Dendritic cell treated with granulocyte-macrophage colony-stimulating factor and Interleukin-4, amounts not matched to agents 40 ng/mL and 50 ng/mL, for 4 days (primary cell): ENCODE measurements around the gene PPIF.
"Not testable (repeated sequence)": the region's sequence is repeated elsewhere in the genome, so short reads cannot be mapped to it uniquely, and the experiment has no call there.

Source experiments
- H3K27ac Mint-ChIP-seq: one replicate; pipeline ENCODE4 v1.8.0; 2022; ENCODE audit warnings: mild to moderate bottlenecking, mixed read lengths
- H3K27me3 Mint-ChIP-seq: one replicate; pipeline ENCODE4 v1.8.0; 2022; ENCODE audit warnings: mild to moderate bottlenecking, mixed read lengths
- H3K36me3 Mint-ChIP-seq: one replicate; pipeline ENCODE4 v1.8.0; 2022; ENCODE audit warnings: low read depth, mixed read lengths
- H3K4me1 Mint-ChIP-seq: one replicate; pipeline ENCODE4 v1.8.0; 2022; ENCODE audit warnings: low read depth, mixed read lengths
- H3K4me3 Mint-ChIP-seq: one replicate; pipeline ENCODE4 v1.8.0; 2022; ENCODE audit warnings: mild to moderate bottlenecking, moderate library complexity, mixed read lengths
- H3K9me3 Mint-ChIP-seq: one replicate; pipeline ENCODE4 v1.8.0; 2022; ENCODE audit warnings: mixed read lengths
- intact Hi-C: fragments of 100-400 bp; cut with micrococcal nuclease; formaldehyde crosslinking; loops from one replicate; pipeline ENCODE4 v1.15.0; 2022

Gene PPIF

GRCh38 chr10:79331709-79332108 lies 15.6 kb upstream of the PPIF start:
- intact Hi-C loops = no loop called here
- Mint-ChIP-seq H3K4me3 (no peak overlapping the region), H3K27ac (peak overlapping the region; percentile 83), H3K4me1 (peaks cover 37% of the 10 kb centered on the region), H3K36me3 (no peaks in the 10 kb centered on the region), H3K27me3 (peaks cover 5% of the 10 kb centered on the region), H3K9me3 (no peaks in the 10 kb centered on the region)

DNA sequence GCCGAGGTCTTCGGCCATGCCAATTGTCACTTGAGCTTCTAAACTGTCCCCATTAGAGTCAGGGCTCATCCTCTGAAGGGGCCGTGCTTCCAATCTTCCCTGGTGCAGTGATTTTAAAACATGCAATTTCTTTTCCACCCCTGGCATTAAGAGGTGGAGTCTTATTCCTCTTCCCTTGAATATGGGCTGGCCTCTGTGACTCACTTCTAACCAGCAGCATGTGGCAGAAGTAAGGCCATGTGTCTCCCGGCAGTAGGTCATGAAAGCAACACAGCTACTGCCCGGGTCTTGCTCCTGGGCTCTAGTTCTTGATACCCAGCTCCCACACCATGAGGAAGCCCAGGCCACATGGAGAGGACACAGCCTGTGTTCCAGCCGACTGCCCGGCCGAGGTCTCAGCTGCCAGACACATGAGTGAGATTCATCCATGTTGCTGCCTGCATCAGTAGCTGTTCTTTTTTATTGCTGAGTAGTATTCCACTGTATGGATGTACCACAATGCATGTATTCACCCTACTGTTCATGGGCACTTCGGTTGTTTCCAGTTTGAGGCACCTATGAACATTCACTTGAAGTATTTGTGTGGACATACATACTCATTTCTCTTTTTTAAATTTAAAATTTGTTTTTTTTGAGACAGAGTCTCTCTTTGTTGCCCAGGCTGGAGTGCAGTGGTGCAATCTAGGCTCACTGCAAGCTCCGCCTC lies 14.5 kb upstream of the PPIF start:
- H3K27me3 Mint-ChIP-seq, H3K4me3 Mint-ChIP-seq, H3K36me3 Mint-ChIP-seq, intact Hi-C loops, H3K9me3 Mint-ChIP-seq: not testable (repeated sequence)
- peaks cover 45% of the 10 kb centered on the region for H3K4me1 Mint-ChIP-seq
- peak overlapping the region; percentile 83 for H3K27ac Mint-ChIP-seq

GRCh38 chr10:79333513-79333912 lies 13.8 kb upstream of the PPIF start:
- peak overlapping the region; percentile 78 for H3K27ac Mint-ChIP-seq
- intact Hi-C loops = no loop called here
- H3K4me1 Mint-ChIP-seq = peaks cover 47% of the 10 kb centered on the region
- no peaks in the 10 kb centered on the region for H3K36me3 Mint-ChIP-seq
- no peak overlapping the region for H3K4me3 Mint-ChIP-seq
- peaks cover 1% of the 10 kb centered on the region for H3K27me3 Mint-ChIP-seq
- no peaks in the 10 kb centered on the region for H3K9me3 Mint-ChIP-seq

DNA sequence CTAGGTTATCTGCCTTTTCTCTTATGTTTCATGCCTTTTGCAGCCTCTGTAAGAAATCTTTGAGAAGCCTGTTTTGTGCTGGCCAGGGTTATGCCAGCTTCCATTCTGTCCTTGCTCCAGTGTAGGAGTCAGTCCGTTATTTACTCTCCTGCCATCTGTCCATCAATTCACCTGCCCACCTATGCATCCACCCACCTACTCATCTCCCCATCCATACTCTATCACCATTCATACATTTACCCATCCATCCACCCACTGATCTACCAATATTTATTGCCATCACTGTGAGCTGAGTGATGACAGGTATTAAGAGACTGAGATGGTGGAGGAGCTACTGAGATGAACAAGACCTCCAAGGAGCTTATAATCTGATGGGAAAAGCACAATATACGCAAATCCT lies 12.7 kb upstream of the PPIF start:
- H3K27me3 Mint-ChIP-seq = peaks cover 3% of the 10 kb centered on the region
- peaks cover 43% of the 10 kb centered on the region for H3K4me1 Mint-ChIP-seq
- peak overlapping the region; percentile 78 for H3K27ac Mint-ChIP-seq
- H3K36me3 Mint-ChIP-seq = no peaks in the 10 kb centered on the region
- no peak overlapping the region for H3K4me3 Mint-ChIP-seq
- intact Hi-C loops = no loop called here
- H3K9me3 Mint-ChIP-seq = no peaks in the 10 kb centered on the region

- Mint-ChIP-seq H3K27ac (peak overlapping the region; percentile 78), H3K36me3 (no peaks in the 10 kb centered on the region), H3K4me3 (no peak overlapping the region), H3K4me1 (peaks cover 43% of the 10 kb centered on the region), H3K9me3 (no peaks in the 10 kb centered on the region), H3K27me3 (peaks cover 3% of the 10 kb centered on the region)
- intact Hi-C loops = no loop called here
These were observed 12.2 kb upstream of the PPIF start for GRCh38 chr10:79335094-79335469.

DNA sequence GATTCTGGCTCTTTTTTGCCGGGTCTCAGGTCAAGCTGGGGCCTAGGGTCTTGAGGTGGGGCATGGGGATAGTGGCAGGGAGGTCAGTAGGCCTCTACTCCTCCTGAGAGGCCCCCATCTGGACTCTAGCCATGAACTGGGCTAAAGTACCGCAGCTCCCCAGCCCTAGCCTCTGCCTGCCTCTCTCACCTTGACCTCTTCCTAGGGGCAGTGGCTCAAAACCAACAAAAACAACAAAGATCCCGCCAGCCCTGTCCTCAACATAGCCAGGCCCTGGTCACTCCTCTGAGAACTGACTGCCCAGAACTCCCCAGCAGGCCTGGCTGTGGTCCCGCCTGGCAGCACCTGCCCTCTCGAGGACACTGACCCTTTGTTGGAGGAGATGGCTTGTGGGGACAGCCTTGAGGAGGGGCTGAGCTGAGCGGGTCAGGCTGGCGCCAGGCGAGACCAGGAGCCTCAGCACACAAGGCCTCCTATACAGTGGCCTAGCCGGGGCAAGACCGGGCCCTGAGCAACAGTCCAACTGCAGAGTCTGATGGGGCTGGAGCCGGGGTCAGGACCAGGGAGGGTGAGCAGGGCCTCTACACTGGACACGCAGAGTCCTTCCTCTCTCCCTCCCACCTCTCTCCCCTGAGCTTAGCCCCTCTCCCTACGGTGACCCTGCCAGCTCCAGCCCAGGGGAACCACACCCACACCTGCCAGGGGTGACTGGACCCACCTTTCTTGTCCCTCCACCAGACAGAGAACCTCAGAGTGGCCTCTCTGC lies 11.6 kb upstream of the PPIF start:
- intact Hi-C loops = no loop called here
- Mint-ChIP-seq H3K9me3 (no peaks in the 10 kb centered on the region), H3K4me1 (peaks cover 43% of the 10 kb centered on the region), H3K27me3 (peaks cover 3% of the 10 kb centered on the region), H3K36me3 (no peaks in the 10 kb centered on the region), H3K4me3 (no peak overlapping the region), H3K27ac (peak overlapping the region; percentile 78)

DNA sequence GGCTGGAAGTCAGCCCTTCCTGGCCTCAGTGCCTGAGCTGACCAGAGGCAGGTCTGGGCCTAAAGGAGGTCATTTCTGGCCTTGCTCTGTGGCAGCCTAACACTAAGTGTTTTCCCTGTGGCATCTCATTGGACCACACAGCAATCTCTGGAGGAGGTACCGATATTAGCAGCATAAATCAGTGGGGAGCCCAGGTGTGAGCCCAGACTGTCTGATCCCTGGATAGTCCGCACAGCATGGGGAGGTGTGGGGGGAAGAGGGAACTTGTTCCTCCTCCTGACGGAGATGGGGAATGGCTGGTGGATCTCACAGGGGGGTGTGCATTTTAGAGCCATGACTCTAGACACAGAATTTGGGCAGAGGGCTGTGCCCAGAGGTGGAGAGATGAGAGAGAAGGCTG lies 11.0 kb upstream of the PPIF start:
- H3K36me3 Mint-ChIP-seq = no peaks in the 10 kb centered on the region
- no peaks in the 10 kb centered on the region for H3K9me3 Mint-ChIP-seq
- H3K27me3 Mint-ChIP-seq = peaks cover 3% of the 10 kb centered on the region
- intact Hi-C loops = no loop called here
- no peak overlapping the region for H3K4me3 Mint-ChIP-seq
- peak overlapping the region; percentile 78 for H3K27ac Mint-ChIP-seq
- peaks cover 38% of the 10 kb centered on the region for H3K4me1 Mint-ChIP-seq

DNA sequence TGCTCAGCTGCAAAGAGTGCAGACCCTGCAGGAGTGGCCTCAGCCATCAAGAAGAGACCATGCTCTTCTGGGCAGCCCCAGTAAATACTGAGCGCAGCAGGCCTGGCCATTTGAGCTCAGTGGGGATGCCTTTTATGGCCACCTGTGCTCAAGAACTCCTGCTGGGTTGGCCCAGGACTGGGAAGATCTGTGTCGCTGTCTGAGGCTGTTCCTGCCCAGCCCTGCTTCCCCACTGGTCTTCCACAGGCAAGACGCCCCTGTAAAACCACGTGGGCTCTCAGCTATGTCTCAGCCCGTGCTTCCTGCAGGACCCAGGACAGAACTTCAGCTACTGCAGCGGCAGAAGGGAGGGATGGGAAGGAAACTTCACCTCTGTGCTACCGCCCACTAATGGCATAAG lies 10.5 kb upstream of the PPIF start:
- Mint-ChIP-seq H3K4me1 (peaks cover 34% of the 10 kb centered on the region), H3K9me3 (no peaks in the 10 kb centered on the region), H3K27me3 (peaks cover 3% of the 10 kb centered on the region), H3K36me3 (no peaks in the 10 kb centered on the region), H3K4me3 (no peak overlapping the region), H3K27ac (peak overlapping the region; percentile 78)
- intact Hi-C loops = no loop called here

GRCh38 chr10:79337783-79338469 lies 9.3 kb upstream of the PPIF start:
- H3K4me1 Mint-ChIP-seq = peaks cover 33% of the 10 kb centered on the region
- intact Hi-C loops, H3K36me3 Mint-ChIP-seq, H3K27ac Mint-ChIP-seq, H3K9me3 Mint-ChIP-seq, H3K4me3 Mint-ChIP-seq, H3K27me3 Mint-ChIP-seq: not testable (repeated sequence)

DNA sequence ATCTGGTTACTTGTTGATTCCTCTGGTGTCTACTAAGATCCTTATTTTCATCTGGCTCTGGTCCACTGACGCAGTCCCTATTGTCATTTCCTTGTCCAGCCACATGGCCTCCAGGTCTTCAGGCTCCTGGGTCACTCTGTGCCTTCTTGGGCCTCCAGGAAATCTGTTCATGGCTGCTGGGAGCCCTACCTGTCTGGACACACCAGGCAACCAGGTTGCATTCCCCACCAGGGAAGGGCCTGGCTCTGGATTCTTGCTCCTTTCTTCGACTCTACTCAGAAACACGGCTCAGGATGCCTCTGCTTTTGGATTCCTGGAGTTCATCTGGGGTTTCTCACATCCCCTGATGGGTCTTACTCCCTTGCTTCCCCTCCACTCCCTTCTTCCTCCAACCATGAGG lies 8.0 kb upstream of the PPIF start:
- peaks cover 39% of the 10 kb centered on the region for H3K4me1 Mint-ChIP-seq

DNA sequence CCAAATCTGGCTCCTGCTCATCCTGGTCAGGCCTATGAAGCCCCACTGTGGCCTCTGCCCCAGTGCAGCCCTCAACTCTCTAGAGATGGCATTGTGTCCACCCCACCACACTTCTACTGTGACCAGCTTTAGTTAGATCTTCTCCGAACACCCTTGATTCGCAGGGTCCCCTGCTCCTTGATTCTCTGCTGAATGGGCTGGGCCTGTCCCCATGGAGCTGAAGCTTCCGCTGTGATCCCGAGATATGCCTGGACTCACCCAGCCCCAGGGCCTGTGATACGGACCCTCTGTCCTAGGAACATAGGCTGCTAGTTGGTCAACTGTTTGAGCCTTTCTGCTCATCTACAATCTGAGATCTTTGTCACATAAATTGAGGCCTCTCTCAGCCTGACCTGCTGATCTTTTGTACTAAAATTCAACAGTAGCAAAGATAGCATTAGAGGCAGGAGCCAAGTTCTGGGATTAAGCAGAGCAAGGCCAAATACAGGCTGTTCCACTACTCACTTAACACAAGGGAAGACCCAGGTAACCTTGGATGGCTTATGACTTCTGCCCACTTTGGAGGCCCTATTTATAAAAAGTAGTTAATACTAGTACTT lies 6.5 kb upstream of the PPIF start:
- Mint-ChIP-seq H3K9me3 (no peaks in the 10 kb centered on the region), H3K27me3 (peaks cover 5% of the 10 kb centered on the region), H3K36me3 (no peaks in the 10 kb centered on the region), H3K27ac (peak overlapping the region; percentile 11), H3K4me1 (peaks cover 49% of the 10 kb centered on the region), H3K4me3 (no peak overlapping the region)
- intact Hi-C loops = no loop called here

More for the DNA sequence above, 8.0 kb upstream of the PPIF start:
- H3K27me3 Mint-ChIP-seq = peaks cover 5% of the 10 kb centered on the region
- H3K36me3 Mint-ChIP-seq = no peaks in the 10 kb centered on the region
- H3K9me3 Mint-ChIP-seq = no peaks in the 10 kb centered on the region
- no peak overlapping the region for H3K4me3 Mint-ChIP-seq
- intact Hi-C loops = no loop called here
- H3K27ac Mint-ChIP-seq = peak overlapping the region; percentile 11

DNA sequence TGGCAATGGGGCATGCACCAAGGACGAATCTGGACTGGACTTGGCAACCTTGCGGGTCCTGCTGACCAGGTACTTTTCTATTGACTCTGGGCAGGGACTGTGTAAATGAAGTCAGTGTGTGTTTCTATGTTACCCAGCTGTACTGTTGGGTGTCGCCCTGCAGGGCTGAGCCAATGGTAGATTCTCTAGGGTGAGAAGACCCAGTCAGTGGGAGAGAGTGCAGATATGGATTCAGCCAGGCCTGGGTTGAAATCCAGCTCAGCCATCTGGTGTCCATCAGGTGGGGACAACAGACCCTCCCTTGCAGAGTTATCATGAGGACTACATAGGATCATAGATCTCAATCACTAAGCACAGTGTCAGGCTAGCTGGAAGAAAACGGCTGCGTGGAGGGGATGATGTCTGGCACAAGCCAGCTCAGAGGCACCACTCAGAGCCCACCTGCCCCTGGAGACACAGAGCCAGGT lies 4.9 kb upstream of the PPIF start:
- intact Hi-C loops = no loop called here
- H3K27me3 Mint-ChIP-seq = peaks cover 4% of the 10 kb centered on the region
- no peak overlapping the region for H3K4me3 Mint-ChIP-seq

DNA sequence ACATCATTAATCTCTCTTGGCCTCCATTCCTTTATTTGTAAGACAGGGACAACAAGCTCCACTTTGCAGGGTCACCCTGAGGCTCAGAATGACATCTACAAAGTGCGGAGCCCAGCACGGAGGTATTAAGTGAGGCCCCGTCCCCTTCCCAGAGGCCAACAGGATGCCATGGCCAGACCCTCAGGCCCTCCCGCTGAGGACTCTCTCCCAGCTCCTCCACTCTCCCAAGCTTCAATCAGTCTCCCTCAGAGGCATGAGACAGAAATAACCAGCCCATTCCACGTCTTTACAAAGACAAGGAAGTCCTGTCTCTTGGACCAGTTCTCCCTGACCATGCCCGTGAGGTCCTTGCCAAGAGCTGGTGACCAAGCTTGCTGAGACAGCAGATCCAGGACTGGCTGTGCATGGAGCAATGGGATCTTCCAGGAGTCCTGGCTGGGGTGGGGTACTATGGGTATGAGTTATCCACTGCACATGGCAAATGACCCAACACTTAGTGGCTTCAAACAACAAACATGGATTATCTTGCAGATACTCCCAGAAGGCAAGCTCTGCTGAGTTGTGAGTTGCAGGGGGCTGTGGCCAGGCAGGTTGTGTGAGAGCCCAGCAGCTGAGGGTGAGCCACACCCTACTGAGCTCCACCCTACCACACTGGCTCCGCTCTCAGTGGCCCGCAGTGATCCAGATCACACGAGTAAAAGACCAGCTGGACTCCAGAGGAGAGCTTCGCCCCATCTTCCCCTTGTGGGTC lies 4.3 kb upstream of the PPIF start:
- peaks cover 7% of the 10 kb centered on the region for H3K36me3 Mint-ChIP-seq
- H3K27ac Mint-ChIP-seq = peak overlapping the region; percentile 55
- H3K27me3 Mint-ChIP-seq = peaks cover 4% of the 10 kb centered on the region
- H3K9me3 Mint-ChIP-seq = no peaks in the 10 kb centered on the region
- no peak overlapping the region for H3K4me3 Mint-ChIP-seq
- peaks cover 44% of the 10 kb centered on the region for H3K4me1 Mint-ChIP-seq
- intact Hi-C loops = no loop called here

More for the DNA sequence above, 4.9 kb upstream of the PPIF start:
- peaks cover under 1% of the 10 kb centered on the region for H3K36me3 Mint-ChIP-seq
- no peaks in the 10 kb centered on the region for H3K9me3 Mint-ChIP-seq
- no peak overlapping the region for H3K27ac Mint-ChIP-seq
- peaks cover 47% of the 10 kb centered on the region for H3K4me1 Mint-ChIP-seq
